RWPE2 (cell line): ENCODE data around the gene OBSCN.
A peak's percentile ranks its signal among the peaks of the same experiment; 100 is the strongest.

Experiments
- ATAC-seq: fragments of 200-7000 bp; cut with Tn5 transposase; 3 replicates; pipeline ENCODE4 v1.9.1; 2021; ENCODE audit warnings: low read depth
- DNase-seq: peaks from one replicate; pipeline ENCODE4 v3.0.0-alpha.2; 2020; ENCODE audit warnings: low spot score
- H3K27ac ChIP-seq: fragments of 450-650 bp; 2 replicates; pipeline ENCODE4 v1.5.1; 2017; ENCODE audit warnings: mild to moderate bottlenecking; ENCODE audit not compliant: poor library complexity, severe bottlenecking
- H3K27me3 ChIP-seq: fragments of 250-450 bp; sonication (Bioruptor Pico); 2 replicates; pipeline ENCODE4 v1.5.1; 2021; ENCODE audit warnings: mild to moderate bottlenecking, moderate library complexity; ENCODE audit not compliant: insufficient read depth, poor library complexity, severe bottlenecking
- H3K36me3 ChIP-seq: fragments of 250-450 bp; sonication (Bioruptor Pico); 2 replicates; pipeline ENCODE4 v1.5.1; 2020; ENCODE audit warnings: low read depth, mild to moderate bottlenecking, moderate library complexity
- H3K4me1 ChIP-seq: fragments of 250-450 bp; sonication (Bioruptor Pico); 2 replicates; pipeline ENCODE4 v1.5.1; 2021; ENCODE audit warnings: mild to moderate bottlenecking, moderate library complexity; ENCODE audit not compliant: insufficient read depth, poor library complexity, severe bottlenecking
- H3K4me3 ChIP-seq: fragments of 250-450 bp; sonication (Bioruptor Pico); 2 replicates; pipeline ENCODE4 v1.5.1; 2021; ENCODE audit warnings: mild to moderate bottlenecking, moderate library complexity; ENCODE audit not compliant: severe bottlenecking
- H3K9me3 ChIP-seq: fragments of 250-450 bp; sonication (Bioruptor Pico); 2 replicates; pipeline ENCODE4 v1.5.1; 2021; ENCODE audit warnings: mild to moderate bottlenecking, moderate library complexity; ENCODE audit not compliant: severe bottlenecking
- TF ChIP-seq, protein P1 (sequence below): fragments of 450-650 bp; IDR thresholded peaks from one replicate; pipeline ENCODE4 v1.5.1; 2017; ENCODE audit warnings: mild to moderate bottlenecking, moderate library complexity; ENCODE audit not compliant: poor library complexity, severe bottlenecking

The OBSCN gene

DNA sequence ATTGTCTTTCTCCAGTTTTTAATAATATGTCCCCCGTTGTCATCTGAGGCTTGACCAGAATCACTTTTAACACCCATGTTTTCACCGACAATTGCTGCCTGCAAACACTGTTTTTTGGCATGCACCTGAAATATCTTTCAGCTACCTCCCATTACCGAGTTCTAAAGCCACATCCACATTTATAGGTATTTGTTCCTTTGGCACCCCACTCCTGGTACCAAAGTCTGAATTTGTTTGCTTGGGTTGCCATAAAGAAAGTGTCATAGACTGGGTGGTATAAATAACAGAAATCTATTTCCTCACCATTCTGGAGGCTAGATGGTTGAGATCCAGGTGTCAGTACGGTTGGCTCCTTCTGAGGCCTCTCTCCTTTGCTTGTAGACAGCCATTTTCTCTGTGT is 94.2 kb downstream of the OBSCN start:
- H3K4me1 ChIP-seq: no peaks in the 10 kb centered on the region
- no peak overlapping the region for H3K27ac ChIP-seq
- DNase-seq: no peak
- no peaks in the 10 kb centered on the region for H3K36me3 ChIP-seq
- no peak for ATAC-seq
- no peaks in the 10 kb centered on the region for H3K9me3 ChIP-seq
- no peaks in the 10 kb centered on the region for H3K27me3 ChIP-seq
- no peak overlapping the region for H3K4me3 ChIP-seq
- TF ChIP-seq, protein P1, sequence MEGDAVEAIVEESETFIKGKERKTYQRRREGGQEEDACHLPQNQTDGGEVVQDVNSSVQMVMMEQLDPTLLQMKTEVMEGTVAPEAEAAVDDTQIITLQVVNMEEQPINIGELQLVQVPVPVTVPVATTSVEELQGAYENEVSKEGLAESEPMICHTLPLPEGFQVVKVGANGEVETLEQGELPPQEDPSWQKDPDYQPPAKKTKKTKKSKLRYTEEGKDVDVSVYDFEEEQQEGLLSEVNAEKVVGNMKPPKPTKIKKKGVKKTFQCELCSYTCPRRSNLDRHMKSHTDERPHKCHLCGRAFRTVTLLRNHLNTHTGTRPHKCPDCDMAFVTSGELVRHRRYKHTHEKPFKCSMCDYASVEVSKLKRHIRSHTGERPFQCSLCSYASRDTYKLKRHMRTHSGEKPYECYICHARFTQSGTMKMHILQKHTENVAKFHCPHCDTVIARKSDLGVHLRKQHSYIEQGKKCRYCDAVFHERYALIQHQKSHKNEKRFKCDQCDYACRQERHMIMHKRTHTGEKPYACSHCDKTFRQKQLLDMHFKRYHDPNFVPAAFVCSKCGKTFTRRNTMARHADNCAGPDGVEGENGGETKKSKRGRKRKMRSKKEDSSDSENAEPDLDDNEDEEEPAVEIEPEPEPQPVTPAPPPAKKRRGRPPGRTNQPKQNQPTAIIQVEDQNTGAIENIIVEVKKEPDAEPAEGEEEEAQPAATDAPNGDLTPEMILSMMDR: no peak

DNA sequence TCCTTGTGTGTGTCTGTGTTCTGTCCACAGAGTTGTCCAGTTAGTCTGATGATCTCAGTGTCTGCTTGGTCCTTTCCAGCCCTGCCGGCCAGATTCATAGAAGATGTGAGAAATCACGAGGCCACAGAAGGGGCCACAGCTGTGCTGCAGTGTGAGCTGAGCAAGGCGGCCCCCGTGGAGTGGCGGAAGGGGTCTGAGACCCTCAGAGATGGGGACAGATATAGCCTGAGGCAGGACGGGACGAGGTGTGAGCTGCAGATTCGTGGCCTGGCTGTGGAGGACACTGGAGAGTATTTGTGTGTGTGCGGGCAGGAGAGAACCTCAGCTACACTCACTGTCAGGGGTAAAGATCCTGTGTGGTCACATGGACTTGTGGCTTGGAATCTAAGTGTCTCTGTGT is 95.8 kb downstream of the OBSCN start:
- H3K27ac ChIP-seq: no peak overlapping the region
- DNase-seq: peak; percentile 11
- no peaks in the 10 kb centered on the region for H3K4me1 ChIP-seq
- H3K4me3 ChIP-seq: no peak overlapping the region
- H3K27me3 ChIP-seq: no peaks in the 10 kb centered on the region
- H3K9me3 ChIP-seq: no peaks in the 10 kb centered on the region
- TF ChIP-seq, protein P1: no peak
- no peak for ATAC-seq
- no peaks in the 10 kb centered on the region for H3K36me3 ChIP-seq

DNA sequence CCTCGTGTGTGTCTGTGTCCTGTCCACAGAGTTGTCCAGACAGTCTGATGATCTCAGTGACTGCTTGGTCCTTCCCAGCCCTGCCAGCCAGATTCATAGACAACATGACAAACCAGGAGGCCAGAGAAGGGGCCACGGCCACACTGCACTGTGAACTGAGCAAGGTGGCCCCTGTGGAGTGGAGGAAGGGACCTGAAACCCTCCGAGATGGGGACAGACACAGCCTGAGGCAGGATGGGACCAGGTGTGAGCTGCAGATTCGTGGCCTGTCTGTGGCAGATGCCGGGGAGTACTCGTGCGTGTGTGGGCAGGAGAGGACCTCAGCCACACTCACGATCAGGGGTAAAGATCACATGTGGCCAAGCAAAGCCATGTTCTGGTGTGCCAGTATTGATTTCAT is 96.4 kb downstream of the OBSCN start:
- peak; percentile 8 for DNase-seq
- no peak overlapping the region for H3K27ac ChIP-seq
- H3K9me3 ChIP-seq: no peaks in the 10 kb centered on the region
- H3K4me1 ChIP-seq: no peaks in the 10 kb centered on the region
- H3K4me3 ChIP-seq: no peak overlapping the region
- ATAC-seq: no peak
- no peaks in the 10 kb centered on the region for H3K27me3 ChIP-seq
- H3K36me3 ChIP-seq: no peaks in the 10 kb centered on the region
- TF ChIP-seq, protein P1: no peak

DNA sequence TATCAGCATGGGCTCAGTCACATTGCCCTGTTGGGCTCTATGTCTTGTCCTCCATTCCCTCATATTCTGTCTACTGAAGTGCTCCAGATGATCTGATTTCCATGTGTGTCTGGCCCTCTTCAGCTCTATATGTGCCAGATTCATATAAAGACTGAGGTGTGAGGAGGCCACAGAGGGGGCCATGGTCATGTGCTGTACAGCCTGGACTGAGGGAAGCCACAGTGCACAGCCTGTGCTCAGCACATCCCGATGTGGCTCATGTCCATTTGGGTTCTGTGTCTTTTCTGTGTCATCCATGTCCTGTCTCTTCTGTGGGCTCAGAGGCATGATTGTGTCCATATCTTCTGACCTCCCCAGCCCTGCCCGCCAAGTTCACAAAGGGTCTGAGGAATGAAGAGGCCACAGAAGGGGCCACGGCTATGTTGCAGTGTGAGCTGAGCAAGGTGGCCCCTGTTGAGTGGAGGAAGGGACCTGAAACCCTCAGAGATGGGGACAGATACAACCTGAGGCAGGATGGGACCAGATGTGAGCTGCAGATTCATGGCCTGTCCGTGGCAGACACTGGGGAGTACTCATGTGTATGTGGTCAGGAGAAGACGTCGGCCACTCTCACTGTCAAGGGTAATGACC is 97.0 kb downstream of the OBSCN start:
- Histone ChIP-seq H3K27ac (no peak overlapping the region), H3K9me3 (no peaks in the 10 kb centered on the region), H3K36me3 (no peaks in the 10 kb centered on the region), H3K4me3 (no peak overlapping the region), H3K4me1 (no peaks in the 10 kb centered on the region), H3K27me3 (no peaks in the 10 kb centered on the region)
- peak; percentile 20 for DNase-seq
- no peak; the same call in 2 of the 3 replicates for ATAC-seq
- TF ChIP-seq, protein P1: no peak

DNA sequence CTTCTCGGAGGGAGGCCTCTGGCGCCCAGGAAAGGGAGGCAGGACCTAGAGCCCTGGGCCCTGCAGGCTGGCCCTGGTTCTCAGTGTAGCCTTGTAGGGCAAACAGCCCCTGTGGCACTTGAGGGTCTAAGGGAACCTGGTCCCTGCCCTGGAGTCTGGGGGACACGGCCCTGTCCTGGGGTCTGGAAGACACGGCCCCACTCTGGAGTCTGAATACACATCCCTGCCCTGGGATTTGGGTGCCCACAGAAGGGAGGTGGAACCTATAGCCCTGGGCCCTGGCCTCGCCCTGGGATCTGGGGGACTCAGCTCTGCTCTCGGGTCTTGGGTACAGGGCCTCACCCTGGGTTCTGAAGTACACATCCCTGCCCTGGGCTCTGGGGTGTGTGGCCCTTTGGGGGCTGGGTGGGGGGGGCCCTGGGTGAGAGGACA is 97.9 kb downstream of the OBSCN start:
- H3K9me3 ChIP-seq: no peaks in the 10 kb centered on the region
- H3K27ac ChIP-seq: no peak overlapping the region
- TF ChIP-seq, protein P1: no peak
- ATAC-seq: no peak; the same call in 2 of the 3 replicates
- H3K36me3 ChIP-seq: no peaks in the 10 kb centered on the region
- no peaks in the 10 kb centered on the region for H3K4me1 ChIP-seq
- H3K4me3 ChIP-seq: no peak overlapping the region
- peak; percentile 4 for DNase-seq
- H3K27me3 ChIP-seq: no peaks in the 10 kb centered on the region
